ENCODE results near the gene COL4A6. TPM values are rescaled to one million over a fixed set of nuclear protein-coding genes. Genes with fewer than 3 reads are reported as not detected.

The COL4A6 gene
- total RNA-seq, 4 donors from 2014 or later, result 0.27 to 1.5 (median 1.1) TPM

DNA sequence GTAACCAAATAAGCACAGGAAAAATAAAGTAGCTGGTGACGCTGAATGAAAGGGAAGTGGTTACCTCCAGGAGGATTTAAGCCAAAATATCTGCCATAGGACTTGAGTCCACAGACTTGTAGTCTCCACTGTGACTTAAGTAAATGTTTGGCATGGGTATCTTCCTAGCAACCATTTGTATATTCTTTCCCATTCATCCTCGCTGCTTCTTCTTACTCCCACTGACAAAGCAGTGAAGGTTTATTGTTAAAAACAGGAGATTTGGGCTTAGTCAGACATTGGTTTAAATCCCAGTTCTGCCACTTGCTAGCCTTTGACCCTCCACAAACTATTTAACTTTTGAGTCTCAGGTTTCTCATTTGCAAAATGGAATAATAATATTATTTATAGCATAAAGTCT is 22.3 kb downstream of the COL4A6 start:
- no peak for TF ChIP-seq POLR2A (IDR thresholded peaks at IDR 0.05)
- TF ChIP-seq, protein P1, sequence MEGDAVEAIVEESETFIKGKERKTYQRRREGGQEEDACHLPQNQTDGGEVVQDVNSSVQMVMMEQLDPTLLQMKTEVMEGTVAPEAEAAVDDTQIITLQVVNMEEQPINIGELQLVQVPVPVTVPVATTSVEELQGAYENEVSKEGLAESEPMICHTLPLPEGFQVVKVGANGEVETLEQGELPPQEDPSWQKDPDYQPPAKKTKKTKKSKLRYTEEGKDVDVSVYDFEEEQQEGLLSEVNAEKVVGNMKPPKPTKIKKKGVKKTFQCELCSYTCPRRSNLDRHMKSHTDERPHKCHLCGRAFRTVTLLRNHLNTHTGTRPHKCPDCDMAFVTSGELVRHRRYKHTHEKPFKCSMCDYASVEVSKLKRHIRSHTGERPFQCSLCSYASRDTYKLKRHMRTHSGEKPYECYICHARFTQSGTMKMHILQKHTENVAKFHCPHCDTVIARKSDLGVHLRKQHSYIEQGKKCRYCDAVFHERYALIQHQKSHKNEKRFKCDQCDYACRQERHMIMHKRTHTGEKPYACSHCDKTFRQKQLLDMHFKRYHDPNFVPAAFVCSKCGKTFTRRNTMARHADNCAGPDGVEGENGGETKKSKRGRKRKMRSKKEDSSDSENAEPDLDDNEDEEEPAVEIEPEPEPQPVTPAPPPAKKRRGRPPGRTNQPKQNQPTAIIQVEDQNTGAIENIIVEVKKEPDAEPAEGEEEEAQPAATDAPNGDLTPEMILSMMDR (IDR thresholded peaks at IDR 0.05), result no peak
- no peak overlapping the region for H3K27ac ChIP-seq

DNA sequence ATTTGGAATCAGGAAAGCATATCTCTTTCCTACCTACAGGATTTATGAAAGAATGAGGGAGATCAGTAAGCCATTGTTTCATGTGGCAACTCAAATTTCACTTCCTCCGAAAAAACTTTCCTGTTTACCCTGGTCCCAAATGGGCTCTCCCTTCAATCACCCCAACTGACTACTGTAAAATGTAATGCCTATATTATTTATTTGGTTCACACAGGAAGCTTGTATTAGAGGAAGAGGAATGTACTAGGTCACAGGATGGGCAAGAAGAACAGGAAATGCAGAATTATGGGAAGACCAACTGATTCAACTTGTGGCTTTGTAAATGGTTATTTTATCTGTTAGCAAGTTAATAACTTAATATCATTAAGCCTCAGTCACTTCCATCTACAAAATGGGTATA is 23.1 kb downstream of the COL4A6 start:
- 75 to 86% methylated on average over 1 of the region's 1 CpG for WGBS, 2 donors
- TF ChIP-seq, protein P1 (IDR thresholded peaks at IDR 0.05), result no peak
- no peak for TF ChIP-seq POLR2A (IDR thresholded peaks at IDR 0.05)
- Histone ChIP-seq H3K36me3 (no peaks in the 10 kb centered on the region), H3K4me3 (replicated peaks in 1 of 3) (no peak overlapping the region), H3K9me3 (no peaks in the 10 kb centered on the region), H3K27ac (no peak overlapping the region), H3K27me3 (no peaks in the 10 kb centered on the region), H3K4me1 (no peaks in the 10 kb centered on the region)
- intact Hi-C loops (cut with DNase I), result no loop called here
- DNase-seq, result no peak

More for the DNA sequence above, 22.3 kb downstream of the COL4A6 start:
- no peaks in the 10 kb centered on the region for H3K27me3 ChIP-seq
- H3K9me3 ChIP-seq, result no peaks in the 10 kb centered on the region
- H3K4me1 ChIP-seq, result no peaks in the 10 kb centered on the region
- WGBS, 2 donors, result 53 to 54% methylated on average over 2 of the region's 2 CpGs
- intact Hi-C loops (cut with DNase I), result no loop called here
- no peak for DNase-seq
- no peaks in the 10 kb centered on the region for H3K36me3 ChIP-seq
- no peak overlapping the region for H3K4me3 ChIP-seq (replicated peaks in 1 of 3)

DNA sequence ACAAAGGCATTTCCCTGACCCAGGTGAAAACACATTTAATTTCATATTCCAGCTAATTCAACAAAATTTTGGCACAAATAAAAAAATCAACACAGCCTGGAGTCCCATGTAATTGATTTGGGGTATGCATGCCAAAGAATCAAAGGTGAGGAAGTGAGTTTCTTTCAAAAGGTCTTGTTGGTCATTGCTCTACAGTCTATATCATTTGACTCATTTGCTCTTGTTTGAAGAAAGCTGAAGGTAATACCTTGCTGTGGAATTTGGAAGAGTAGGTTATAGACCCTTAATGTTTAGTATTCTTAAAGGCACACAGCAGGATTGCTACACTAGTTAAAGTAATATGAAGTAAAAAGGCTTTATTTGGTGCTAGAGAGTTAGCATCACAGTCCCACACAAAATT is 25.4 kb downstream of the COL4A6 start:
- H3K27me3 ChIP-seq, result no peaks in the 10 kb centered on the region
- no peaks in the 10 kb centered on the region for H3K36me3 ChIP-seq
- no peak overlapping the region for H3K27ac ChIP-seq
- no peak for TF ChIP-seq POLR2A (IDR thresholded peaks at IDR 0.05)
- TF ChIP-seq, protein P1 (IDR thresholded peaks at IDR 0.05), result no peak
- intact Hi-C loops (cut with DNase I), result no loop called here
- no peak for DNase-seq
- H3K9me3 ChIP-seq, result no peaks in the 10 kb centered on the region
- no peak overlapping the region for H3K4me3 ChIP-seq (replicated peaks in 1 of 3)
- H3K4me1 ChIP-seq, result no peaks in the 10 kb centered on the region

DNA sequence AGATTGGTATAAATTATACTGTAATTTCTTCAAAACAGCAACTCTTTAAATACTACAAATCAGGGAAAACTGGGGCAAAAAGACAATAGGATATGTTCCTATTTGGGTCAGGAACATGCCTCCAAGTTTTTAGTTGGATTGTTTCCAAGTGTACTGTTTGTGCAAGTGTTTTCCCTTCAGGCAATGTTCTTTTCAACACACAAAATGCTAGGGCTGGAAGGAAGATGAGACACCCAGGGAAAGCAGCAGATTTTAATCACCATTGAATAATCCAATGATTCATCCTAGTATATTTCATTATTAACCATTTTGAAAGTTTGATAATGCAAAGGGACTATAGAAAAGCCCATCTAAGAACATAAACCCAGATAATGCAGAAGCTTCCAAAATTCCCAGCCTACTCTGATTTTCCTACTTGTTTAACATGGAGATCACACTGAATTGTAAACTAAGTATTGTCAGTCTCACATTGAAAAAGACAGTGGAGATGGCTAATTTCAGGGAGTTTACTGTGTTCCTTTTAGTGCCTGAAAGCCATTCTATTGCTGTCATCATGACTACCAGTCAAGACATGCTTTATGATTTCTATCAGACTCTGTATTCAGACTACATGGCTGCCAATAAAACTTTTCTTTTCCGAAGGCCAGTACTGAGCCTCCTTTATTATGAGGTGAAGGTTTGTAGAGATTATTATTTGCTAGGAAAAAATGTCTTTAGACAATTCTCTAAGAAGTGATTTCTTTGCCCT is 38.6 kb downstream of the COL4A6 start:
- intact Hi-C loops (cut with DNase I), result no loop called here
- no peak overlapping the region for H3K27ac ChIP-seq
- H3K4me3 ChIP-seq (replicated peaks in 1 of 3), result no peak overlapping the region

More for the DNA sequence above, 38.6 kb downstream of the COL4A6 start:
- H3K4me1 ChIP-seq, result no peaks in the 10 kb centered on the region
- DNase-seq, result no peak
- H3K36me3 ChIP-seq, result no peaks in the 10 kb centered on the region
- H3K9me3 ChIP-seq, result no peaks in the 10 kb centered on the region
- TF ChIP-seq, protein P1 (IDR thresholded peaks at IDR 0.05), result no peak
- no peak for TF ChIP-seq POLR2A (IDR thresholded peaks at IDR 0.05)
- H3K27me3 ChIP-seq, result no peaks in the 10 kb centered on the region
- WGBS, 2 donors, result 84 to 94% methylated on average over 1 of the region's 1 CpG

All from thyroid gland (tissue), 4 donors.